OCI-LY7 (cell line): ENCODE data around the gene TNIK.

Experiments used
- CTCF ChIP-seq: fragments of 200-600 bp; sonication (generic); conservative IDR thresholded peaks from 2 replicates; pipeline ENCODE4 v1.5.1; 2014; ENCODE audit warnings: mild to moderate bottlenecking, antibody characterized with exemption, low read length, moderate library complexity, mixed read lengths
- EZH2phosphoT487 ChIP-seq: fragments of 200-600 bp; sonication (generic); IDR thresholded peaks from 2 replicates; pipeline ENCODE4 v1.6.1; 2018; ENCODE audit warnings: low read depth, borderline replicate concordance, mild to moderate bottlenecking, mixed run types, antibody characterized with exemption, low read length, moderate library complexity, mixed read lengths

- TF ChIP-seq CTCF (no peak), EZH2phosphoT487 (no peak)
Observed at GRCh38 chr3:171274222-171274621, 186.0 kb downstream of the TNIK start.
